ENCODE measurements around the gene CACNA1S.

Gene CACNA1S

DNA sequence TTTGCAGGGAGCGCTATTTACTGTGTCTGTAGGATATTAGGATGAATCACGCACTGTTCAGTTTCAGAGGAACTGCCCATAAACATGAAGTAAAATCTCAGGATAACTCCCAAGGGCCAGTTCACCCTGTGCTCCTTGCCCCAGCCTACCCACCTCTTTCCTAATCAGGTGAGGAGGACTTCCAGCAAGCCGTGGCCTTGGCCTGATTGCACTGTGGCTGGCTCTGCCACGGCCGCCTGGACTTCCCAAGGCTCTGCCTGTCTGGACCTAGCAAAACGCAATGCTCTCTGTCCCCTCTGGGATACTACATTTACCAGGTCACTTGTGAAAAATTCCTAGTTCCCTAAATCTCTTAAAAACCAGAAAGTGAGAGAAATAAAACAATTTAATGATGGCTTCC lies 22.2 kb upstream of the CACNA1S start:
- Mint-ChIP-seq H3K36me3 (ENCODE audit: low read depth) (peaks cover 42% of the 10 kb centered on the region), H3K27me3 (no peaks in the 10 kb centered on the region), H3K9me3 (no peaks in the 10 kb centered on the region), H3K27ac (no peak overlapping the region), H3K4me1 (ENCODE audit: low read depth) (no peaks in the 10 kb centered on the region), H3K4me3 (no peak overlapping the region)
- intact Hi-C loops (cut with micrococcal nuclease): no loop called here

DNA sequence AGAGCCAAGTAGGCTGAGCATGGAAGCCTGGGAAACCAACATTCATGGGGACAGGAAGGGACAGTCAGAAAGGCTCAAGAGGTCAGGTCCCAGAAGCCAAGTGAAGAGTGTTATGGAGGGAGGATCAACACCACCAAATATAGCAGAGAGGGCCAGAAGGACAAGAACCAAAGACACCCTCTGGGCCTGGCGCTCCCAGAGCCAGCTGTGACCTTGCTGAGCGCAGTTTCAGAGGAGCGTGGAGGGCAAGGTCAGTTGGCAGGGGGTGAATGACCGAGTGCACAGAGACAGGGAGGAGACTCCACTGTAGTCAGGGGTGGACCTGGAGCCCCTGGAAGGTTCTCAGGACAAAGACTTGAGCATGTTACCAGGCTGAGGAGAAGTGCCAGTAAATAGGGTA lies 19.2 kb upstream of the CACNA1S start:
- H3K27me3 Mint-ChIP-seq: peaks cover 2% of the 10 kb centered on the region
- no peak overlapping the region for H3K27ac Mint-ChIP-seq
- H3K4me3 Mint-ChIP-seq: no peak overlapping the region
- H3K9me3 Mint-ChIP-seq: no peaks in the 10 kb centered on the region
- intact Hi-C loops (cut with micrococcal nuclease): no loop called here
- no peaks in the 10 kb centered on the region for H3K4me1 Mint-ChIP-seq (ENCODE audit: low read depth)
- H3K36me3 Mint-ChIP-seq (ENCODE audit: low read depth): peaks cover 23% of the 10 kb centered on the region

DNA sequence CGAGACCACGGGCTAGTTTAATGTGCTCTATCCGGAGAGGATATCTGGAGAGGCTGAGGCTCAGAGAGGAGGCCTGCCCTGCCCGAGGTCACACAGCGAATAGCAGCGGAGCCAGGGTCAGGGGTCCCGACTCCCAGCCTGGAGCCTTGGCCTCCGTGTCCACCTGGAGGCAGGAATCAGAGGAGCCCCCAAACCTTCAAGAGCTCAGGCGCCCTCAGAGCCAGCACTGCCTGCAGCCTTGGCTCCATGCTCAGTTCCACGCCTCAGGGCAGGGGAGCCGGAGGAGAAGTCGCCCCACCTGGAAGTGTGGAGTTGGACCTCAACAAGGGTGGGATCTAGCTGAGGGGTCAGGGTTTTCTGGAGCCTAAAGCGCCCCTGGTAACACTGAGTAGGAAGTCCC lies 16.7 kb upstream of the CACNA1S start:
- Mint-ChIP-seq H3K36me3 (ENCODE audit: low read depth) (no peaks in the 10 kb centered on the region), H3K9me3 (no peaks in the 10 kb centered on the region), H3K27ac (no peak overlapping the region), H3K4me1 (ENCODE audit: low read depth) (no peaks in the 10 kb centered on the region), H3K27me3 (peaks cover 4% of the 10 kb centered on the region), H3K4me3 (no peak overlapping the region)
- intact Hi-C loops (cut with micrococcal nuclease): no loop called here

DNA sequence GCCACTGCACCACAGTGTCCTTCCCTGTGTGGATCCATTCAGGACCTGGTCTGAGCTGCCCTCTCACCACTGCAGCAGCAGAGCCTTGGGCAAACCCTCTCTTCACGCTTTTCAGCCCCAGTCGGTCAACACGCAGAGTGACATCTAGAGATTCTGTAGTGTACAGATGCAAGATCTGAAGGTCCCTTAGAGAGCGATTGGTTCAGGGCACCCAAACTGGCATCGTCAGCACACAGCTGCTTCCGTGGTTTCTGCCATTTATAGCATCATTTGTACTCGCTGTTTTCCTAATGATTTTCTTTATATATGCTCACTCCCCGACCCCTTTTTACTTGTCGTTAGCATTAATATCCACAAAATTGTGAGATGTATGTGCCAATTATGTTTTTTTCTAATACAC lies 16.2 kb upstream of the CACNA1S start:
- Mint-ChIP-seq H3K27me3 (peaks cover 4% of the 10 kb centered on the region), H3K27ac (no peak overlapping the region), H3K9me3 (no peaks in the 10 kb centered on the region), H3K36me3 (ENCODE audit: low read depth) (no peaks in the 10 kb centered on the region), H3K4me1 (ENCODE audit: low read depth) (no peaks in the 10 kb centered on the region), H3K4me3 (no peak overlapping the region)
- intact Hi-C loops (cut with micrococcal nuclease): no loop called here

DNA sequence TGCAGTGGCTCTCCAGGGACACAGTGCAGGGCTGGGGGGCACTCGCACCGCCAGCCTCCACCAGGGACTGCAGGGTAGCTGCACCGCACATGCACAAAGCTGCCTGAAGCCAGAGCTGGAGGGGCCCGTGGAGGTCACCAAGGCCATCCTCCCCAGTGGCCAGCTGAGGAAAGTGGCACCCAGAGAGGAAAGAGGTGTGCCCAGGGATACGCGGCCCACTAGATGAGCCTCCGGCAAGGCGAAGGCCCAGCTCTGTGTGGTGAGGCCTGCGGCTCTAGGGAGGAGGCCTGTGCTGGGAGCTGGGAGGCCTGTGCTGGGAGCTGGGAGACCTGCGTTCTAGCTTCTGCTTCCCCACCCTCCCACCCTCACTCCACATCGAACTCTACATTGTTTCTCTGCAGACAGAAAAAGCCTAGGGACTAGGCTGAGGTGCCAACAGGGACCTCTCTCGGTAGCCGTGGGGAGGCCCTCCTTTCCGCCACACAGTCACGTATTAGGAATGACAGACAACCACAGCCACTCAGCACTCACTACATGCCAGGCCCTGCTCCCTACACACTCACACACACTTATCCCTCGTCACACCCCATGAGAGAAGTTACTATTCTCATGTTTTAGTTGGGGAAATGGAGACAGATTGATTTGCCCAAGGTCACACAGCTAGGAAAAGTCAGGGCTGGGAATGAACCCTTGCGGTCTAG lies 15.7 kb upstream of the CACNA1S start:
- Mint-ChIP-seq H3K9me3 (no peaks in the 10 kb centered on the region), H3K36me3 (ENCODE audit: low read depth) (no peaks in the 10 kb centered on the region), H3K27ac (no peak overlapping the region), H3K4me1 (ENCODE audit: low read depth) (no peaks in the 10 kb centered on the region), H3K4me3 (no peak overlapping the region), H3K27me3 (peaks cover 4% of the 10 kb centered on the region)
- intact Hi-C loops (cut with micrococcal nuclease): no loop called here

DNA sequence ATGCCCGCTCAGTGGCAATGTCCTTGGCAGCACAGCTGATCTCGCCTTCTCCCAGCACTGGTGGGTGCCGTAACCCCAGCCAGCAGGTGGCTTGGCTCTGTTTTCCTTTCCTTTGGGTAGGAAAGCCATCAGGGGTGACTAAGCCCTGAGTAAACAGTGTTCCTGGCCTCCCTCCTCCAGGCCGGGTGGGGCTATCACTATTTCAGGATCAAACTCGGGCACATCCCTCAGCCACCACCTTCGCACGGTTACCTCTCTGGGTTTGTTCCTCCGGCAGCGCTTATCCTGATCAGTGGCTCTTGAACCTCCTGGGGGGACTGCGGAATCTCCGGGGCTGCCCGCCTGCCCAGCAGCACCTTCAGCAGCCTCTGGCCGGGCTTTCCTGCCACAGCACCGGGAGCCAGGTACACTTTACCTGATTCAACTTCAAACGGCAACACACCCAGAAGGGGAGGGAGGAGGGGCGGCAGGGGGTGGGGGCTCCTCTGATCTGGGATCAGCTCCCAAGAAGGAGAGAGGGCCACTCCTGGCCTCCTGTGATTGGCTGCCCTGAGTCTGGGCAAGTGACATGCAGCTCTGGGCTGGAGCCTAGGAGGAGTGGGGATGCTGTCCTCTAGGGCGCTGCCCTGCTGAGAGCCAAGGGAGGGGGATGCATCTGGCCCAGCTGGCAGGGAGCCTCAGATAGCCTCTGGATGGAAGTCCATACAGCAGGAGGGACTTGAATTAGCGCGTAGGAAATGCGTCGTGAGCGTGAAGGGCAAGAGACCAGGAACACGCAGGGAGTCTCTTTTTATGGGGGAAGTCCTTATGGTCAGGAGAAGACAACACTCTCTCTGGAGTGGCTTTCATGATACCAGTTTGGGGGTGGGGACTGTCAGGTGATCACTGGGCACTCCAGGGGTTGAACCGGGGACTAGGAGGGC lies 14.9 kb upstream of the CACNA1S start, which contains the start of gene ASCL5:
Gene ASCL5, minus strand, starts transcription at position 353 of the 923 bp plus-strand sequence. CDS start 11,812 bp downstream, outside the sequence.
- H3K27me3 Mint-ChIP-seq: peaks cover 4% of the 10 kb centered on the region
- no peaks in the 10 kb centered on the region for H3K9me3 Mint-ChIP-seq
- H3K27ac Mint-ChIP-seq: no peak within 1 kb of the TSS
- no peaks in the 10 kb centered on the region for H3K36me3 Mint-ChIP-seq (ENCODE audit: low read depth)
- H3K4me1 Mint-ChIP-seq (ENCODE audit: low read depth): no peaks in the 10 kb centered on the region
- intact Hi-C loops (cut with micrococcal nuclease): no loop called here
- no peak within 1 kb of the TSS for H3K4me3 Mint-ChIP-seq

DNA sequence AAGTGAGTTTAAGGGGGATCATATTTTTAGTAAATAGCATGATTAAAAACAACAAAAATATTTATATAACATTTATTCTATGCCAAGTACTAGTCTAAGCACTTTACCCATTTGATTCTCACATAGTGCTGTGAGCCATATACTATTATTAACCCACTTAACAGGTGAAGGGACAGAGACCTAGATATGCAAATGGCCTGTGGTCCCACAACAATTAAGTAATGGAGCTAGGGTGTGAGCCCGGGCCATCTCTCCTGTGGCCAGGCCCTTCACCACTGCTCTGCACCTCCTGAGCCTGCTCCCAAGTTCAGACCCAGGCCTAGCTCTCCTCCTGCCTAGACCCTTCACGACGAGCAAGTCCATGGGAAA lies 14.2 kb upstream of the CACNA1S start:
- no peaks in the 10 kb centered on the region for H3K4me1 Mint-ChIP-seq (ENCODE audit: low read depth)
- intact Hi-C loops (cut with micrococcal nuclease): no loop called here

DNA sequence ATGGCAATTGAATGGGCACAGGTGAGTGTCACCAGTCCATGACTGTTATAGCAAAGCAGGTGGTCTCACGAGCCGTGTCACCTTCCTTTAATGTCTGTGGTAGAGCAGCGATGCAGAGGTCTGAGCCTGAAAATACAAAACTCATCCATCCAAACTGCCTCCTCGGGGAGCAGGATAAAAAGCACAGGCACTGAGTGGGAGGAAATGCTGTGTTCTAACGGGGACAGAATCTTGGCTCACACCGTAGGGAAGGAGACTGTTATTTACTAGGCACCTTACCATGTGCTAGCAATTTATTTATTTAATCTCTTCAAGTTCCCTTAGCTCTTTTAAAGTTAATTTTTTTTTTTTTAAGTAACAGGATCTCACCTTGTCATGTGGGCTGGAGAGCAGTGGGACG lies 13.6 kb upstream of the CACNA1S start:
- Mint-ChIP-seq H3K27ac (no peak overlapping the region), H3K4me3 (no peak overlapping the region)
- intact Hi-C loops (cut with micrococcal nuclease): no loop called here

More for the DNA sequence above, 14.2 kb upstream of the CACNA1S start:
- peaks cover 4% of the 10 kb centered on the region for H3K27me3 Mint-ChIP-seq
- H3K4me3 Mint-ChIP-seq: no peak overlapping the region
- no peaks in the 10 kb centered on the region for H3K36me3 Mint-ChIP-seq (ENCODE audit: low read depth)
- H3K9me3 Mint-ChIP-seq: no peaks in the 10 kb centered on the region
- no peak overlapping the region for H3K27ac Mint-ChIP-seq

DNA sequence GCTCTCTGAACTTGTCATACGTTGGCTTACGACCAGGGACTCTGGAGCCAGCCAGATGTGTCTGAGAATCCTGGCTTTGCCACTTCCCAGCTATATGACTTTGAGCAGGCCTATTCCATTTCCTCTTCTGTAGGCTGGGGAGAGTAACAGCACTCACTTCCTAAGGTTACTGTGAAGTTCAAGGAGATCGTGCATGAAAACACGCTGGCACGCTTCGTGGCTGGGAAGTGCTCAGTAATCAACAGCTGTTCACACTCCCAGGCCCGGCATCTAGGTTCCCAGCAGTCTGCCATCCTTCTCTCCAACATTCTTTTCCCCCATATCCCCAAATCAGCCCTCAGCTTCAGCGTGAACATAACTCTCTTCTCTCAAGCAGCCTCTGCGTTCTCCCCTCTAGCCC lies 12.8 kb upstream of the CACNA1S start:
- Mint-ChIP-seq H3K4me1 (ENCODE audit: low read depth) (no peaks in the 10 kb centered on the region), H3K9me3 (no peaks in the 10 kb centered on the region), H3K27ac (no peak overlapping the region), H3K36me3 (ENCODE audit: low read depth) (no peaks in the 10 kb centered on the region), H3K4me3 (no peak overlapping the region), H3K27me3 (peaks cover 8% of the 10 kb centered on the region)
- intact Hi-C loops (cut with micrococcal nuclease): no loop called here

More for the DNA sequence above, 13.6 kb upstream of the CACNA1S start:
- Mint-ChIP-seq H3K4me1 (ENCODE audit: low read depth) (no peaks in the 10 kb centered on the region), H3K36me3 (ENCODE audit: low read depth) (no peaks in the 10 kb centered on the region), H3K27me3 (peaks cover 4% of the 10 kb centered on the region), H3K9me3 (no peaks in the 10 kb centered on the region)

DNA sequence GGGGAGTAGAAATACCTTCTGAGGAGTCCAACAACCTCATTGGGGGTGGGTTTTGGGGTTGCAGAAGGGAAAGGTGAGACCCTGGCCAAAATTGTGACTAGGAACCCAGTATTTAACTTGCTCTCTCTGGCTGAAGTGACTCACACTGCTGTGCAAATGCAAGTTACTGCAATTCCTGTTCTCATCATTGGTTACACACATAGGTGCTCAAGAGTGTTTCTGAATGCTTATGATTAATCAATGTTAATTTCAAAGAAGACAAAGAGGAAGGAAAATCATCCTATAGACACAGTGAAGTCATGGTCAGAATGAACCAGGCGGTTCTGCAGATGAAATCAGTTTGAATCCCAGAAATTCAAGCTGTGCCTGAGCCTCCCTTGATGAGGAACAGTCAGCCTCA lies 11.6 kb upstream of the CACNA1S start:
- H3K36me3 Mint-ChIP-seq (ENCODE audit: low read depth): no peaks in the 10 kb centered on the region
- no peak overlapping the region for H3K4me3 Mint-ChIP-seq
- no peaks in the 10 kb centered on the region for H3K9me3 Mint-ChIP-seq
- no peaks in the 10 kb centered on the region for H3K4me1 Mint-ChIP-seq (ENCODE audit: low read depth)
- H3K27me3 Mint-ChIP-seq: peaks cover 14% of the 10 kb centered on the region
- intact Hi-C loops (cut with micrococcal nuclease): no loop called here
- no peak overlapping the region for H3K27ac Mint-ChIP-seq

DNA sequence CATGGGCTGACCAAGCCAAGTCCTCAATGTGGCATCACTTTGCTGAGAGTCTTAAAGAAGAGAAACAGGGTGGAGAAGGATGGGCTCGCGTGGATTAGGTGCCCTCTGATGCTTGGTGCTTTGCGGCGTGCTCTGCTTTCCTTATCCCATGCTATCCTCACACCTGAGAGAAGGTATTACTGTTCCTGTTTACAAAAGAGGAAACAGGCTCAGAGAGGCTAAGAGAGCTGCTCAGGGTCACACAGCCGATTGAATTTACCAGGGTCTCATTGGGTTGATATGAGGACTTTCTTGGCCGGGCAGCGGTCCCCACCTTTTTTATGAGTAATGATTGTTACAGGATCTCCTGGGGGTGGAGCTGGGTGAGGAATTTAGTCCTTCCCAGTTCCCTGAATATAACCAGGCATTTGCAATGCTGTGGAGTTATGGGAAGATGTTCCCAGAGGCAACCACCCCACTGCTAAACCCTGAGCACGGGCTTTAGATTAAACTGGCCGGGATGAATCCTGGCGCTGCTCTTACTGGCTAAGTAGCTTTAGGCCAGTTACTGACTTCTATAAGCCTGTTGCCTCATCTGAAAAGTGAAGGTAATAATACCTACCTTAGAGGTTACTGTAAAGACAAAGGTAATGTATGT lies 10.2 kb upstream of the CACNA1S start:
- H3K27me3 Mint-ChIP-seq: peaks cover 22% of the 10 kb centered on the region
- H3K9me3 Mint-ChIP-seq: no peaks in the 10 kb centered on the region
- H3K4me3 Mint-ChIP-seq: no peak overlapping the region
- intact Hi-C loops (cut with micrococcal nuclease): no loop called here
- no peak overlapping the region for H3K27ac Mint-ChIP-seq
- H3K4me1 Mint-ChIP-seq (ENCODE audit: low read depth): no peaks in the 10 kb centered on the region
- no peaks in the 10 kb centered on the region for H3K36me3 Mint-ChIP-seq (ENCODE audit: low read depth)

DNA sequence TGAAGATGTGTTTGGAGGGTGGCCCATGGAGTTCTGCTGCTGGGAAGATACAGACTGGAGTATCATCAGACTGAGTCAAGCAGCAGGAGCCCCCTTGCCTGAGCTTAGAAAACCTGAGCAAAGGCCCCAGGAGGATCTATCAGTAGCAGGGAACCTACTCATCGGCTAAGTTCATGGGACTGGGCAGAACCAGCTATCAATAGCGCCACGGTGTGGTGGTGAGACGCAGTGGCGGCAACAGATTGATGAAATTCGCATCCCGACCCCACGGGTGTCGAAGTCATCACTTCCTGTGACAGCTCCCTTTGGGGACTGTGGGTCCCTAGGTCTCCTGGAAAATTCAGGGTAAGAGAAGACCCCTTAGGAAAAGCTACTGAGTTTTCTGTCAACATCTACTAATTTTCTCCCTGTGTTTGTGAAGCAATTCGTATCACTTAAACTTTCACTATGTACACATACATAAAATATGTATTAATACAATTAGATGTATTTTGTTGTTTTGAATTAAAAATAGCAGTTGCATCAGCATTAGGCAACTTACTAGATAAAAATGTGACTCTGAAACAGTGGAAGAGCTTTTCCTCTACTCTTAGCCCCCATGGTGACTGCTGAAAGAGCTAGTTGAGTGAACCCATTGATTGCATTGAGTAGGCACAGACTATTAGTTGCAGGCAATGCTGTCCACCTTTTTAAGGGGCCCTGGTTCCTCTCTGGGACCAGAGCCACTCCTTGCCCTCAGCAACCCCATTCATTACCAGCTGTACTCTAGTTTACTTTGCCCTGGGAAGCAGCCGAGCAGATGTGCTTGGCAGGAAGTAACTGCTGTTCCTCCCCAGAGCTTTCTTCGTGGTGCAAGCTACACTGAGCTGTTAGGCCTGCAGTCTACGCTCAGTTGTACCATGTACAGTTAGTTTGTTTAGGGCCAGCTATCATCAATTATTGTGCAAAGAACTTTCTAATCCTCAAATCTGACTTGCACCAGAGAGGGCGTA lies 7.3 kb upstream of the CACNA1S start:
- H3K27me3 Mint-ChIP-seq: peaks cover 43% of the 10 kb centered on the region
- intact Hi-C loops (cut with micrococcal nuclease): no loop called here
- H3K36me3 Mint-ChIP-seq (ENCODE audit: low read depth): no peaks in the 10 kb centered on the region
- no peak overlapping the region for H3K27ac Mint-ChIP-seq
- H3K9me3 Mint-ChIP-seq: no peaks in the 10 kb centered on the region
- no peak overlapping the region for H3K4me3 Mint-ChIP-seq
- H3K4me1 Mint-ChIP-seq (ENCODE audit: low read depth): peaks cover 3% of the 10 kb centered on the region

DNA sequence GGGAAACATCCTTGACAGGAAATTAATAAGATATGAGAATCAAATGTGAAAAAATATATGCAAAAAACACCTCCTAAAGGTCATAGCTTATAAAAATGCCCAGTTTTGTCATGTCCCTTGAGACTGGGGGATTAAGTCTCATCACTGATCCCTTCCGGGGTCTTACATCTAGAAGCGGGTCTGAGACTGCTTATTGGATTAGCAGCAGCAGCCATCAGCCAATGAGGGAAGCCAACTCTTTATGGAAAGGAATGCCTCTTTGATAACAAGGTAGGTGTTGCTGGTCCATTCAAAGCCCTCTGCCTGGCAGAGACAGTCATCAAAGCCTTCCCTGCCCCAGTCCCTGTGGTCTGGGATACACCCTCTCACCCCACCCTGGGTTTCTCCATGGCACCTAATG lies 3.9 kb upstream of the CACNA1S start:
- Mint-ChIP-seq H3K36me3 (ENCODE audit: low read depth) (no peaks in the 10 kb centered on the region), H3K27ac (no peak overlapping the region), H3K9me3 (no peaks in the 10 kb centered on the region), H3K4me1 (ENCODE audit: low read depth) (peaks cover 5% of the 10 kb centered on the region), H3K27me3 (peaks cover 64% of the 10 kb centered on the region), H3K4me3 (no peak overlapping the region)
- intact Hi-C loops (cut with micrococcal nuclease): no loop called here
